Measurements from ENCODE around the gene LRP1B. TPM values are rescaled to one million over a fixed set of nuclear protein-coding genes. Genes with fewer than 3 reads are reported as not detected.

LRP1B gene
- total RNA-seq, 1 donor from 2014 or later = 0.20 TPM

GRCh38 chr2:140929849-140930248 lies 1201.0 kb downstream of the LRP1B start:
- DNase-seq (ENCODE audit: low read depth, low spot score) = no peak

- DNase-seq (ENCODE audit: low read depth, low spot score) = no peak
These were observed 1212.4 kb downstream of the LRP1B start for GRCh38 chr2:140918426-140918825.

GRCh38 chr2:140916410-140916809 lies 1214.4 kb downstream of the LRP1B start:
- DNase-seq (ENCODE audit: low read depth, low spot score) = no peak

- no peak for DNase-seq (ENCODE audit: low read depth, low spot score)
These were observed 1220.1 kb downstream of the LRP1B start for GRCh38 chr2:140910683-140911082.

GRCh38 chr2:140905083-140905781 lies 1225.6 kb downstream of the LRP1B start:
- no peak for DNase-seq (ENCODE audit: low read depth, low spot score)

- no peak for DNase-seq (ENCODE audit: low read depth, low spot score)
These were observed 1235.4 kb downstream of the LRP1B start for GRCh38 chr2:140895378-140895777.

- no peak for DNase-seq (ENCODE audit: low read depth, low spot score)
These were observed 1237.1 kb downstream of the LRP1B start for GRCh38 chr2:140893685-140894084.

GRCh38 chr2:140892911-140893637 lies 1237.7 kb downstream of the LRP1B start:
- no peak for DNase-seq (ENCODE audit: low read depth, low spot score)

GRCh38 chr2:140892436-140892835 lies 1238.4 kb downstream of the LRP1B start:
- DNase-seq (ENCODE audit: low read depth, low spot score) = no peak

- DNase-seq (ENCODE audit: low read depth, low spot score) = no peak
These were observed 1239.1 kb downstream of the LRP1B start for GRCh38 chr2:140891614-140892212.

GRCh38 chr2:140882671-140883620 lies 1247.9 kb downstream of the LRP1B start:
- DNase-seq (ENCODE audit: low read depth, low spot score) = no peak

- no peak for DNase-seq (ENCODE audit: low read depth, low spot score)
These were observed 1250.2 kb downstream of the LRP1B start for GRCh38 chr2:140880573-140880972.

- DNase-seq (ENCODE audit: low read depth, low spot score) = no peak
These were observed 1254.8 kb downstream of the LRP1B start for GRCh38 chr2:140876015-140876414.

GRCh38 chr2:140873915-140874531 lies 1256.8 kb downstream of the LRP1B start:
- no peak for DNase-seq (ENCODE audit: low read depth, low spot score)

- DNase-seq (ENCODE audit: low read depth, low spot score) = no peak
These were observed 1260.9 kb downstream of the LRP1B start for GRCh38 chr2:140869925-140870324.

GRCh38 chr2:140869107-140869506 lies 1261.7 kb downstream of the LRP1B start:
- no peak for DNase-seq (ENCODE audit: low read depth, low spot score)

GRCh38 chr2:140865837-140866236 lies 1265.0 kb downstream of the LRP1B start:
- no peak for DNase-seq (ENCODE audit: low read depth, low spot score)

- DNase-seq (ENCODE audit: low read depth, low spot score) = peak; percentile 7
These were observed 1267.1 kb downstream of the LRP1B start for GRCh38 chr2:140863713-140864112.

GRCh38 chr2:140862181-140862580 lies 1268.6 kb downstream of the LRP1B start:
- DNase-seq (ENCODE audit: low read depth, low spot score) = no peak

- DNase-seq (ENCODE audit: low read depth, low spot score) = no peak
These were observed 1269.2 kb downstream of the LRP1B start for GRCh38 chr2:140861666-140862065.

GRCh38 chr2:140855471-140855870 lies 1275.3 kb downstream of the LRP1B start:
- DNase-seq (ENCODE audit: low read depth, low spot score) = no peak
